SK-N-SH treated with all-trans-retinoic acid at 6 μM for 48 hours (cell line): Measurements from ENCODE around the gene ARHGEF4.

ENCODE experiments used
- ATAC-seq: fragments of 200-7000 bp; cut with Tn5 transposase; 3 replicates; pipeline ENCODE4 v1.9.1; 2020; ENCODE audit warnings: mild to moderate bottlenecking, moderate library complexity
- ARNTL ChIP-seq: fragments of 450-650 bp; formaldehyde crosslinking; IDR thresholded peaks from 2 replicates; pipeline ENCODE4 v1.5.0; 2020; ENCODE audit warnings: low read depth, mild to moderate bottlenecking, moderate library complexity, borderline replicate concordance
- BACH2 ChIP-seq: fragments of 250-450 bp; sonication (Bioruptor Pico); IDR thresholded peaks from 2 replicates; pipeline ENCODE4 v1.9.0; 2021; ENCODE audit warnings: mild to moderate bottlenecking, borderline replicate concordance
- CSRNP3 ChIP-seq: fragments of 250-450 bp; sonication (Bioruptor Pico); IDR thresholded peaks from 2 replicates; pipeline ENCODE4 v1.5.1; 2021; ENCODE audit warnings: mild to moderate bottlenecking, moderate library complexity
- ESRRG ChIP-seq: fragments of 250-450 bp; sonication (Bioruptor Pico); IDR thresholded peaks from 2 replicates; pipeline ENCODE4 v1.6.1; 2021; ENCODE audit warnings: mild to moderate bottlenecking
- GLIS3 ChIP-seq: fragments of 250-450 bp; sonication (Bioruptor Pico); IDR thresholded peaks from 2 replicates; pipeline ENCODE4 v1.5.0; 2020; ENCODE audit warnings: mild to moderate bottlenecking, moderate library complexity
- ISL1 ChIP-seq: fragments of 250-450 bp; sonication (Bioruptor Pico); IDR thresholded peaks from 2 replicates; pipeline ENCODE4 v2.1.2; 2022; ENCODE audit warnings: mild to moderate bottlenecking, moderate library complexity
- OSR1 ChIP-seq: fragments of 250-450 bp; sonication (Bioruptor Pico); IDR thresholded peaks from 2 replicates; pipeline ENCODE4 v1.8.0; 2022; ENCODE audit warnings: moderate library complexity, mild to moderate bottlenecking, inconsistent platforms
- PATZ1 ChIP-seq: fragments of 250-450 bp; sonication (Bioruptor Pico); IDR thresholded peaks from 2 replicates; pipeline ENCODE4 v1.8.0; 2020; ENCODE audit warnings: mild to moderate bottlenecking, moderate library complexity, borderline replicate concordance
- POU6F1 ChIP-seq: fragments of 250-450 bp; sonication (Bioruptor Pico); IDR thresholded peaks from 2 replicates; pipeline ENCODE4 v1.8.0; 2021; ENCODE audit warnings: low read depth, mild to moderate bottlenecking, moderate library complexity, borderline replicate concordance
- PPARA ChIP-seq: fragments of 250-450 bp; sonication (Bioruptor Pico); IDR thresholded peaks from 2 replicates; pipeline ENCODE4 v1.5.0; 2020; ENCODE audit warnings: mild to moderate bottlenecking, borderline replicate concordance
- SNAI2 ChIP-seq: fragments of 250-450 bp; sonication (Bioruptor Pico); IDR thresholded peaks from 2 replicates; pipeline ENCODE4 v1.5.0; 2020; ENCODE audit warnings: mild to moderate bottlenecking, moderate library complexity
- TCF4 ChIP-seq: fragments of 250-450 bp; sonication (Bioruptor Pico); IDR thresholded peaks from 2 replicates; pipeline ENCODE4 v1.8.0; 2021; ENCODE audit warnings: mild to moderate bottlenecking, moderate library complexity, borderline replicate concordance
- TOX ChIP-seq: fragments of 250-450 bp; sonication (Bioruptor Pico); IDR thresholded peaks from 2 replicates; pipeline ENCODE4 v1.8.0; 2021; ENCODE audit warnings: mild to moderate bottlenecking, moderate library complexity, borderline replicate concordance
- ZC3H10 ChIP-seq: fragments of 250-450 bp; sonication (Bioruptor Pico); IDR thresholded peaks from 2 replicates; pipeline ENCODE4 v1.5.1; 2021; ENCODE audit warnings: mild to moderate bottlenecking, moderate library complexity
- ZFP3 ChIP-seq: fragments of 250-450 bp; sonication (Bioruptor Pico); IDR thresholded peaks from 2 replicates; pipeline ENCODE4 v1.5.0; 2020; ENCODE audit warnings: mild to moderate bottlenecking, moderate library complexity
- ZNF565 ChIP-seq: fragments of 450-650 bp; formaldehyde crosslinking; conservative IDR thresholded peaks from 2 replicates; pipeline ENCODE4 v1.5.0; 2020; ENCODE audit warnings: low read depth, mild to moderate bottlenecking, moderate library complexity
- ZNF70 ChIP-seq: fragments of 450-650 bp; formaldehyde crosslinking; IDR thresholded peaks from 2 replicates; pipeline ENCODE4 v1.5.0; 2020; ENCODE audit warnings: mild to moderate bottlenecking, moderate library complexity

ARHGEF4 gene

GRCh38 chr2:130947967-130948366 is 111.3 kb downstream of the ARHGEF4 start:
- TF ChIP-seq ZNF70 (CRISPR knock-in tag), result no peak
- no peak for TF ChIP-seq ESRRG
- TF ChIP-seq PPARA (CRISPR knock-in tag), result no peak
- no peak for TF ChIP-seq TOX (CRISPR knock-in tag)
- TF ChIP-seq OSR1 (CRISPR knock-in tag), result no peak
- no peak for TF ChIP-seq SNAI2 (CRISPR knock-in tag)
- TF ChIP-seq BACH2 (CRISPR knock-in tag), result no peak
- TF ChIP-seq CSRNP3 (CRISPR knock-in tag), result no peak
- TF ChIP-seq POU6F1 (CRISPR knock-in tag), result no peak
- no peak for ATAC-seq

- TF ChIP-seq OSR1 (CRISPR knock-in tag) (no peak), SNAI2 (CRISPR knock-in tag) (no peak), BACH2 (CRISPR knock-in tag) (no peak), ZFP3 (CRISPR knock-in tag) (no peak), ZNF565 (no peak), PATZ1 (CRISPR knock-in tag) (no peak), POU6F1 (CRISPR knock-in tag) (no peak), TOX (CRISPR knock-in tag) (no peak), ZNF70 (CRISPR knock-in tag) (no peak), CSRNP3 (CRISPR knock-in tag) (no peak), ISL1 (CRISPR knock-in tag) (no peak), GLIS3 (CRISPR knock-in tag) (no peak), ARNTL (CRISPR knock-in tag) (no peak), TCF4 (CRISPR knock-in tag) (no peak), ZC3H10 (CRISPR knock-in tag) (no peak), PPARA (CRISPR knock-in tag) (no peak), ESRRG (no peak)
- TF ChIP-seq, all 23 proteins: peak for 0
- no peak for ATAC-seq
Measured at GRCh38 chr2:130949954-130950353, 113.2 kb downstream of the ARHGEF4 start.

DNA sequence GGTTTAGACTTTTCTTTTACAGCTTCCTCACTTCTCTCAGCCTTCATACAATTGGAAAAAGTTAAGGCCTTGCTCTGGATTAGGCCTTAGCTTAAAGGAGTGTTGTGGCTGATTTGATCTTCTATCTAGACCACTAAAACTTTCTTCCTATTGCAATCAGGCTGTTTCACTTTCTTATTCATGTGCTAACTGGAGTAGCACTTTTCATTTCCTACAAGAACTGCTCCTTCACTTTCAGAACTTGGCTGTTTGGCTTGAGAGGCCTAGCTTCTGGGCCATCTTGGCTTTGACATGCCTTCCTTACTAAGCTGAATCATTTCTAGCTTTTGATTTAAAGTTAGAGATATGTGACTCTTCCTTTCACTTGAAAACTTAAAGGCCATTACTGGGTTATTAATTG is 114.3 kb downstream of the ARHGEF4 start:
- TF ChIP-seq PATZ1 (CRISPR knock-in tag) (no peak), CSRNP3 (CRISPR knock-in tag) (no peak), GLIS3 (CRISPR knock-in tag) (no peak), OSR1 (CRISPR knock-in tag) (no peak), ARNTL (CRISPR knock-in tag) (no peak)
- ATAC-seq, result no peak
